ENCODE measurements around the gene GSK3B.

DNA sequence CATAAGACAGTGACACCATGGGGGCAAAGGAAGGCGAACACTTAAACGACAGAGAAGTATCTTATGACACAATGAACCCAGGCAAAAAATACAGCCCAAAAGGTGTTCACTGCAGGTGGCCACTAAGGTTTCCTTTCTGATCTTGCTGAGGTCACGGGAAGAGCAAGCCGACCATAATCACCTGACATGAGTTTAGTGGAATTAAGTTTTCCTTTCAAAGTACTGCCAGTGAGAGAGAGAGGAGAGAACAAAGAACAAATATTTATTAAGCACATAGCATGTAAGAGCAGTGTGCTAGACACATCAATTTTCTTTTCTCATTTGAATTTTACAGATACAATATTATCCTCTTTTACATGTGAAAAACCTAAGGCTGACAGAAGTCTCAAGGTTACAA, 210.1 kb downstream of the GSK3B start:
- TF ChIP-seq POLR2AphosphoS5 (IDR thresholded peaks at IDR 0.05; ENCODE audit: low read depth): no peak
- TF ChIP-seq, protein P1, sequence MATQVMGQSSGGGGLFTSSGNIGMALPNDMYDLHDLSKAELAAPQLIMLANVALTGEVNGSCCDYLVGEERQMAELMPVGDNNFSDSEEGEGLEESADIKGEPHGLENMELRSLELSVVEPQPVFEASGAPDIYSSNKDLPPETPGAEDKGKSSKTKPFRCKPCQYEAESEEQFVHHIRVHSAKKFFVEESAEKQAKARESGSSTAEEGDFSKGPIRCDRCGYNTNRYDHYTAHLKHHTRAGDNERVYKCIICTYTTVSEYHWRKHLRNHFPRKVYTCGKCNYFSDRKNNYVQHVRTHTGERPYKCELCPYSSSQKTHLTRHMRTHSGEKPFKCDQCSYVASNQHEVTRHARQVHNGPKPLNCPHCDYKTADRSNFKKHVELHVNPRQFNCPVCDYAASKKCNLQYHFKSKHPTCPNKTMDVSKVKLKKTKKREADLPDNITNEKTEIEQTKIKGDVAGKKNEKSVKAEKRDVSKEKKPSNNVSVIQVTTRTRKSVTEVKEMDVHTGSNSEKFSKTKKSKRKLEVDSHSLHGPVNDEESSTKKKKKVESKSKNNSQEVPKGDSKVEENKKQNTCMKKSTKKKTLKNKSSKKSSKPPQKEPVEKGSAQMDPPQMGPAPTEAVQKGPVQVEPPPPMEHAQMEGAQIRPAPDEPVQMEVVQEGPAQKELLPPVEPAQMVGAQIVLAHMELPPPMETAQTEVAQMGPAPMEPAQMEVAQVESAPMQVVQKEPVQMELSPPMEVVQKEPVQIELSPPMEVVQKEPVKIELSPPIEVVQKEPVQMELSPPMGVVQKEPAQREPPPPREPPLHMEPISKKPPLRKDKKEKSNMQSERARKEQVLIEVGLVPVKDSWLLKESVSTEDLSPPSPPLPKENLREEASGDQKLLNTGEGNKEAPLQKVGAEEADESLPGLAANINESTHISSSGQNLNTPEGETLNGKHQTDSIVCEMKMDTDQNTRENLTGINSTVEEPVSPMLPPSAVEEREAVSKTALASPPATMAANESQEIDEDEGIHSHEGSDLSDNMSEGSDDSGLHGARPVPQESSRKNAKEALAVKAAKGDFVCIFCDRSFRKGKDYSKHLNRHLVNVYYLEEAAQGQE (IDR thresholded peaks at IDR 0.05; ENCODE audit: unreplicated experiment): no peak
- TF ChIP-seq, protein P2, sequence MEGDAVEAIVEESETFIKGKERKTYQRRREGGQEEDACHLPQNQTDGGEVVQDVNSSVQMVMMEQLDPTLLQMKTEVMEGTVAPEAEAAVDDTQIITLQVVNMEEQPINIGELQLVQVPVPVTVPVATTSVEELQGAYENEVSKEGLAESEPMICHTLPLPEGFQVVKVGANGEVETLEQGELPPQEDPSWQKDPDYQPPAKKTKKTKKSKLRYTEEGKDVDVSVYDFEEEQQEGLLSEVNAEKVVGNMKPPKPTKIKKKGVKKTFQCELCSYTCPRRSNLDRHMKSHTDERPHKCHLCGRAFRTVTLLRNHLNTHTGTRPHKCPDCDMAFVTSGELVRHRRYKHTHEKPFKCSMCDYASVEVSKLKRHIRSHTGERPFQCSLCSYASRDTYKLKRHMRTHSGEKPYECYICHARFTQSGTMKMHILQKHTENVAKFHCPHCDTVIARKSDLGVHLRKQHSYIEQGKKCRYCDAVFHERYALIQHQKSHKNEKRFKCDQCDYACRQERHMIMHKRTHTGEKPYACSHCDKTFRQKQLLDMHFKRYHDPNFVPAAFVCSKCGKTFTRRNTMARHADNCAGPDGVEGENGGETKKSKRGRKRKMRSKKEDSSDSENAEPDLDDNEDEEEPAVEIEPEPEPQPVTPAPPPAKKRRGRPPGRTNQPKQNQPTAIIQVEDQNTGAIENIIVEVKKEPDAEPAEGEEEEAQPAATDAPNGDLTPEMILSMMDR (conservative IDR thresholded peaks at IDR 0.05; ENCODE audit: low read depth in 2 of 2): no peak
- TF ChIP-seq ZNF462 (CRISPR knock-in tag; IDR thresholded peaks at IDR 0.05): no peak

All from GM23338 (cell line).